GM12878 (cell line): ENCODE measurements around the gene STK16. TPM values are rescaled to one million over a fixed set of nuclear protein-coding genes. Genes with fewer than 3 reads are reported as not detected.

Experiments
- ATAC-seq: fragments of 200-7000 bp; cut with Tn5 transposase; 3 replicates; pipeline ENCODE4 v1.9.1; 2020; ENCODE audit warnings: mild to moderate bottlenecking, moderate library complexity
- BruUV-seq: library from RNA; stranded (reverse); fragments of 400-500 nt; replicated peaks from 2 replicates; lab custom pipeline; 2021; lab: Mats Ljungman, UMichigan
- CTCF ChIA-PET: fragments of 300-600 bp; sonication (Branson Sonifier 250); formaldehyde crosslinking; extraction: SDS; loops from one replicate; lab custom pipeline; 2021; ENCODE audit warnings: inconsistent platforms; lab: Yijun Ruan, JAX
- POLR2A ChIA-PET: fragments of 350-600 bp; formaldehyde crosslinking; extraction: SDS; loops from one replicate; lab custom pipeline; 2021; ENCODE audit warnings: inconsistent platforms; lab: Charles Lee
- RAD21 ChIA-PET: fragments of 300-600 bp; sonication (Branson Sonifier 250); formaldehyde crosslinking; loops from one replicate; lab custom pipeline; 2023; ENCODE audit warnings: antibody characterized with exemption; ENCODE audit not compliant: unreplicated experiment; lab: Charles Lee
- SMC1A ChIA-PET: fragments of 300-600 bp; sonication (Branson Sonifier 250); formaldehyde crosslinking; loops from one replicate; lab custom pipeline; 2023; ENCODE audit not compliant: unreplicated experiment, uncharacterized antibody; lab: Charles Lee
- DNase-seq: peaks from one replicate; pipeline ENCODE4 v3.0.0-alpha.2; 2011; ENCODE audit warnings: low read depth, low spot score
- FAIRE-seq: peaks from 3 replicates; lab custom pipeline; 2011; peaks lifted over from hg19 to GRCh38; lab: Jason Lieb, UNC
- H2AFZ ChIP-seq: 2 replicates; pipeline ENCODE4 v1.6.0; 2011; ENCODE audit warnings: low read depth, low read length, control low read depth; ENCODE audit not compliant: control insufficient read depth
- H3K27ac ChIP-seq: 2 replicates; pipeline ENCODE4 v1.5.1; 2011; ENCODE audit warnings: control low read depth; ENCODE audit not compliant: control insufficient read depth, insufficient read depth
- H3K27me3 ChIP-seq, 2 experiments: replicated peaks in 1 of 2; 2 replicates each; pipeline versions ENCODE4 v1.6.0 to v1.6.1; 2011; ENCODE audit warnings: low read length in 1 of 2; ENCODE audit not compliant: control insufficient read depth in 2 of 2, insufficient read depth in 2 of 2
- H3K36me3 ChIP-seq, 2 experiments: 2 replicates each; pipeline ENCODE4 v1.5.1; 2011; ENCODE audit warnings: low read length in 1 of 2; ENCODE audit not compliant: control insufficient read depth in 2 of 2, insufficient read depth in 2 of 2
- H3K4me1 ChIP-seq: 2 replicates; pipeline ENCODE4 v1.6.1; 2011; ENCODE audit warnings: mild to moderate bottlenecking, low read length, moderate library complexity, mixed read lengths; ENCODE audit not compliant: control insufficient read depth, insufficient read depth
- H3K4me2 ChIP-seq: 2 replicates; pipeline ENCODE4 v1.6.0; 2011; ENCODE audit warnings: control low read depth; ENCODE audit not compliant: control insufficient read depth, insufficient read depth
- H3K4me3 ChIP-seq: fragments of 200-600 bp; sonication (generic); 2 replicates; pipeline ENCODE4 v1.5.1; 2016
- H3K79me2 ChIP-seq: 2 replicates; pipeline ENCODE4 v1.6.0; 2011; ENCODE audit warnings: low read length; ENCODE audit not compliant: control insufficient read depth, insufficient read depth
- H3K9ac ChIP-seq: 2 replicates; pipeline ENCODE4 v1.8.0; 2011; ENCODE audit warnings: low read length, control low read depth, mixed read lengths; ENCODE audit not compliant: control insufficient read depth, insufficient read depth
- H3K9me3 ChIP-seq: replicated peaks from 3 replicates; pipeline ENCODE4 v1.5.1; 2011; ENCODE audit warnings: mild to moderate bottlenecking, low read length; ENCODE audit not compliant: control insufficient read depth, insufficient read depth
- H4K20me1 ChIP-seq: 2 replicates; pipeline ENCODE4 v1.6.0; 2011; ENCODE audit not compliant: control insufficient read depth, insufficient read depth
- HDAC6 ChIP-seq: fragments of 200-600 bp; sonication (generic); IDR thresholded peaks from one replicate; pipeline ENCODE4 v1.8.0; 2017; ENCODE audit warnings: antibody characterized with exemption; ENCODE audit not compliant: unreplicated experiment
- MXI1 ChIP-seq: fragments of 150-350 bp; IDR thresholded peaks from 2 replicates; pipeline ENCODE4 v1.6.1; 2011; ENCODE audit warnings: low read depth, mild to moderate bottlenecking, inconsistent platforms, low read length, improper control_type of control experiment
- PAX5 ChIP-seq: IDR thresholded peaks from 2 replicates; pipeline ENCODE4 v1.6.1; 2011; ENCODE audit warnings: low read depth, low read length, borderline replicate concordance
- POLR2A ChIP-seq: IDR thresholded peaks from 2 replicates; pipeline ENCODE4 v1.6.1; 2011; ENCODE audit warnings: low read depth, mild to moderate bottlenecking, low read length
- TCF3 ChIP-seq: IDR thresholded peaks from 2 replicates; pipeline ENCODE4 v1.6.1; 2012; ENCODE audit warnings: low read depth, mild to moderate bottlenecking, low read length, borderline replicate concordance; ENCODE audit not compliant: insufficient read depth
- TCF7 ChIP-seq: IDR thresholded peaks from 2 replicates; pipeline ENCODE4 v1.6.1; 2014; ENCODE audit warnings: antibody characterized with exemption, borderline replicate concordance
- YBX1 ChIP-seq: fragments of 450-650 bp; IDR thresholded peaks from 2 replicates; pipeline ENCODE4 v1.6.1; 2016; ENCODE audit warnings: antibody characterized with exemption
- ZBED1 ChIP-seq: IDR thresholded peaks from 2 replicates; pipeline ENCODE4 v1.6.1; 2016; ENCODE audit warnings: borderline replicate concordance
- WGBS: methylation state at CpG from one replicate; pipeline ENCODE4 v1.1.6; 2016; ENCODE audit warnings: low lambda C conversion rate; ENCODE audit not compliant: insufficient replicate concordance, insufficient coverage; ENCODE audit errors: missing lambda C conversion rate; 5-methylcytosine and 5-hydroxymethylcytosine counted together
- in situ Hi-C: fragments of 300-500 bp; cut with MboI; formaldehyde crosslinking; loops from 9 replicates; pipeline ENCODE4 v1.14.3; 2018; ENCODE audit warnings: mixed read lengths
- intact Hi-C: fragments of 100-400 bp; cut with micrococcal nuclease; formaldehyde crosslinking; loops from one replicate; pipeline ENCODE4 v1.14.2; 2022; ENCODE audit not compliant: unreplicated experiment
- polyA plus RNA-seq, 11 experiments: library from polyadenylated mRNA; depleted of rRNA in 4 of 11; unstranded in 6 of 11; stranded (reverse) in 5 of 11; fragments of >200 nt; fragmentation: Nextera tagmentation in 4 of 11; fragmentation: Illumina TruSeq in 1 of 11; extraction: Ambion mirVana in 4 of 11; extraction: Trizol in 1 of 11; gene quantifications; 1 replicate in 1 of 11; 2 replicates in 10 of 11; pipeline versions ENCODE4 v1.2.1 to v1.2.3, GENCODE V29; 2011 to 2016; ENCODE audit warnings: inconsistent platforms in 2 of 11, missing spikeins in 2 of 11, low read depth in 1 of 11
- total RNA-seq, 4 experiments: library from RNA; depleted of rRNA in 3 of 4; stranded (reverse); fragments of >200 nt in 3 of 4; fragmentation: Illumina TruSeq in 1 of 4; extraction: Trizol in 1 of 4; gene quantifications; 2 replicates each; pipeline versions ENCODE4 v1.2.1 to v1.2.3, GENCODE V29; 2013 to 2021
- TF ChIP-seq, protein P1 (sequence below): fragments of 450-650 bp; formaldehyde crosslinking; IDR thresholded peaks from 2 replicates; pipeline ENCODE4 v1.4.0; 2020; ENCODE audit warnings: mild to moderate bottlenecking, moderate library complexity
- TF ChIP-seq, protein P2 (sequence below): fragments of 450-650 bp; IDR thresholded peaks from 2 replicates; pipeline ENCODE4 v1.6.1; 2017; ENCODE audit warnings: low read depth, mild to moderate bottlenecking, moderate library complexity
- TF ChIP-seq, protein P3 (sequence below): fragments of 150-350 bp; IDR thresholded peaks from 2 replicates; pipeline ENCODE4 v1.6.1; 2016; ENCODE audit warnings: low read depth, low read length

STK16 gene
- total and polyA plus RNA-seq, 10 of the 15 experiments (the other 5 are each of a cell fraction or from before 2014, with no cell fraction given) = 4.3 to 50.1 (median 17.9) TPM

DNA sequence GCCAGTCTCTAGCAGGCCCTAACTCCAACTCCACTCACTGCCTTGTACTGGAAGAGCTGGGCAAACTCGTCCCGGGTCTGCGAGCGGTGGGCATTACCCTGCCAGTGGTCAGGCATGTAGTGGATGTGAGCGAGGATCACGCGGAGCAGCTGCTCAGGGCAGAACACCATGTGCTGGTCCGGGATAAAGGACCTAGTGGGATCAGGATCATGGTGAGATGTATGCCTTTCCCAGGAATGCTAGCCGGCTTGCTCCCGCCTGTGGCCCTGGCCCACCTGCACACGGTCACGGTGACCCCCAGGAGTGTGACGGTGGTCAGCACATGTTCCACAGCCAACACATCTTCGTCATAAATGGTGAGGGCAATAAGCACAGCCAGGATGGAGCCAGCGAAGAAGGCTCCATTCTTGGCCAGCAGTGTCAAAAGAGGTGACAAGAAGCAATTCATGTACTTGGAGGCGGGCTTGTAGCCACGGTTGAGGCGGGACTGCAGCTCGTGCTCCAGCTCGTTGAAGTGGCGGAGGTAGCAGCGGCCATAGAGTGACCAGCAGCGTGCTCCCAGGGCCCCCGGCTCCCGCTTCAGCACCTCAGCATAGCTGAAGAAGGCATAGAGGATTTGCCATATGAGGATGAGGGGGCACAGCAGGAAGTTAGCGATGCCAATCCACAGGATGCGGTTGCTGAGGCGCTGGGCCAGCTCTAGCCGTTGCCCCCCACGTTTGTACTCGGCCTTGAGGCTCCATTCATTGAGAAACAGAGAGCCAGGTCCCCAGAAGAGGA is 21.3 kb upstream of the STK16 start:
- H3K27me3 ChIP-seq = no peaks in the 10 kb centered on the region
- ATAC-seq = no peak
- peaks cover 18% of the 10 kb centered on the region for H3K79me2 ChIP-seq
- no peak for FAIRE-seq
- no peaks in the 10 kb centered on the region; the same call in 1 of the 2 replicates for H4K20me1 ChIP-seq
- ChIA-PET CTCF (no interaction called here), RAD21 (no interaction called here), SMC1A (no interaction called here), POLR2A (interaction anchor here (0.5 kb wide), 1 partner anchor 30 kb away, joined by 3 read pairs; no protein-coding TSS in a partner anchor)
- no peak overlapping the region for H2AFZ ChIP-seq
- H3K9me3 ChIP-seq = no peaks in the 10 kb centered on the region
- no peak for TF ChIP-seq PAX5
- TF ChIP-seq HDAC6 = no peak
- TF ChIP-seq YBX1 = no peak
- TF ChIP-seq TCF3 = no peak
- TF ChIP-seq MXI1 = no peak
- no peak for TF ChIP-seq POLR2A
- TF ChIP-seq, protein P1, sequence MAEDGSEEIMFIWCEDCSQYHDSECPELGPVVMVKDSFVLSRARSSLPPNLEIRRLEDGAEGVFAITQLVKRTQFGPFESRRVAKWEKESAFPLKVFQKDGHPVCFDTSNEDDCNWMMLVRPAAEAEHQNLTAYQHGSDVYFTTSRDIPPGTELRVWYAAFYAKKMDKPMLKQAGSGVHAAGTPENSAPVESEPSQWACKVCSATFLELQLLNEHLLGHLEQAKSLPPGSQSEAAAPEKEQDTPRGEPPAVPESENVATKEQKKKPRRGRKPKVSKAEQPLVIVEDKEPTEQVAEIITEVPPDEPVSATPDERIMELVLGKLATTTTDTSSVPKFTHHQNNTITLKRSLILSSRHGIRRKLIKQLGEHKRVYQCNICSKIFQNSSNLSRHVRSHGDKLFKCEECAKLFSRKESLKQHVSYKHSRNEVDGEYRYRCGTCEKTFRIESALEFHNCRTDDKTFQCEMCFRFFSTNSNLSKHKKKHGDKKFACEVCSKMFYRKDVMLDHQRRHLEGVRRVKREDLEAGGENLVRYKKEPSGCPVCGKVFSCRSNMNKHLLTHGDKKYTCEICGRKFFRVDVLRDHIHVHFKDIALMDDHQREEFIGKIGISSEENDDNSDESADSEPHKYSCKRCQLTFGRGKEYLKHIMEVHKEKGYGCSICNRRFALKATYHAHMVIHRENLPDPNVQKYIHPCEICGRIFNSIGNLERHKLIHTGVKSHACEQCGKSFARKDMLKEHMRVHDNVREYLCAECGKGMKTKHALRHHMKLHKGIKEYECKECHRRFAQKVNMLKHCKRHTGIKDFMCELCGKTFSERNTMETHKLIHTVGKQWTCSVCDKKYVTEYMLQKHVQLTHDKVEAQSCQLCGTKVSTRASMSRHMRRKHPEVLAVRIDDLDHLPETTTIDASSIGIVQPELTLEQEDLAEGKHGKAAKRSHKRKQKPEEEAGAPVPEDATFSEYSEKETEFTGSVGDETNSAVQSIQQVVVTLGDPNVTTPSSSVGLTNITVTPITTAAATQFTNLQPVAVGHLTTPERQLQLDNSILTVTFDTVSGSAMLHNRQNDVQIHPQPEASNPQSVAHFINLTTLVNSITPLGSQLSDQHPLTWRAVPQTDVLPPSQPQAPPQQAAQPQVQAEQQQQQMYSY (CRISPR knock-in tag) = no peak
- no peak for TF ChIP-seq ZBED1
- no peak for TF ChIP-seq TCF7
- TF ChIP-seq, protein P2, sequence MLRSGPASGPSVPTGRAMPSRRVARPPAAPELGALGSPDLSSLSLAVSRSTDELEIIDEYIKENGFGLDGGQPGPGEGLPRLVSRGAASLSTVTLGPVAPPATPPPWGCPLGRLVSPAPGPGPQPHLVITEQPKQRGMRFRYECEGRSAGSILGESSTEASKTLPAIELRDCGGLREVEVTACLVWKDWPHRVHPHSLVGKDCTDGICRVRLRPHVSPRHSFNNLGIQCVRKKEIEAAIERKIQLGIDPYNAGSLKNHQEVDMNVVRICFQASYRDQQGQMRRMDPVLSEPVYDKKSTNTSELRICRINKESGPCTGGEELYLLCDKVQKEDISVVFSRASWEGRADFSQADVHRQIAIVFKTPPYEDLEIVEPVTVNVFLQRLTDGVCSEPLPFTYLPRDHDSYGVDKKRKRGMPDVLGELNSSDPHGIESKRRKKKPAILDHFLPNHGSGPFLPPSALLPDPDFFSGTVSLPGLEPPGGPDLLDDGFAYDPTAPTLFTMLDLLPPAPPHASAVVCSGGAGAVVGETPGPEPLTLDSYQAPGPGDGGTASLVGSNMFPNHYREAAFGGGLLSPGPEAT = no peak
- TF ChIP-seq, protein P3, sequence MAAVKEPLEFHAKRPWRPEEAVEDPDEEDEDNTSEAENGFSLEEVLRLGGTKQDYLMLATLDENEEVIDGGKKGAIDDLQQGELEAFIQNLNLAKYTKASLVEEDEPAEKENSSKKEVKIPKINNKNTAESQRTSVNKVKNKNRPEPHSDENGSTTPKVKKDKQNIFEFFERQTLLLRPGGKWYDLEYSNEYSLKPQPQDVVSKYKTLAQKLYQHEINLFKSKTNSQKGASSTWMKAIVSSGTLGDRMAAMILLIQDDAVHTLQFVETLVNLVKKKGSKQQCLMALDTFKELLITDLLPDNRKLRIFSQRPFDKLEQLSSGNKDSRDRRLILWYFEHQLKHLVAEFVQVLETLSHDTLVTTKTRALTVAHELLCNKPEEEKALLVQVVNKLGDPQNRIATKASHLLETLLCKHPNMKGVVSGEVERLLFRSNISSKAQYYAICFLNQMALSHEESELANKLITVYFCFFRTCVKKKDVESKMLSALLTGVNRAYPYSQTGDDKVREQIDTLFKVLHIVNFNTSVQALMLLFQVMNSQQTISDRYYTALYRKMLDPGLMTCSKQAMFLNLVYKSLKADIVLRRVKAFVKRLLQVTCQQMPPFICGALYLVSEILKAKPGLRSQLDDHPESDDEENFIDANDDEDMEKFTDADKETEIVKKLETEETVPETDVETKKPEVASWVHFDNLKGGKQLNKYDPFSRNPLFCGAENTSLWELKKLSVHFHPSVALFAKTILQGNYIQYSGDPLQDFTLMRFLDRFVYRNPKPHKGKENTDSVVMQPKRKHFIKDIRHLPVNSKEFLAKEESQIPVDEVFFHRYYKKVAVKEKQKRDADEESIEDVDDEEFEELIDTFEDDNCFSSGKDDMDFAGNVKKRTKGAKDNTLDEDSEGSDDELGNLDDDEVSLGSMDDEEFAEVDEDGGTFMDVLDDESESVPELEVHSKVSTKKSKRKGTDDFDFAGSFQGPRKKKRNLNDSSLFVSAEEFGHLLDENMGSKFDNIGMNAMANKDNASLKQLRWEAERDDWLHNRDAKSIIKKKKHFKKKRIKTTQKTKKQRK = no peak
- BruUV-seq = no TSS peak
- peaks cover 20% of the 10 kb centered on the region for H3K4me1 ChIP-seq
- no peak overlapping the region for H3K9ac ChIP-seq
- no peak overlapping the region for H3K4me2 ChIP-seq
- no peak overlapping the region for H3K4me3 ChIP-seq
- WGBS = 98% methylated on average over 31 of the region's 31 CpGs
- no peak overlapping the region for H3K27ac ChIP-seq
- H3K36me3 ChIP-seq = peaks cover 14 to 27% of the 10 kb centered on the region in 2 experiments
- no peak for DNase-seq
- in situ Hi-C loops (no loop called here), intact Hi-C loops (no loop called here)
